Kidney capillary endothelial cell (primary cell): ENCODE data around the gene TTC39B.

ENCODE experiments used
- DNase-seq: peaks from one replicate; pipeline ENCODE4 v3.0.0-alpha.2; 2018; ENCODE audit warnings: low spot score

TTC39B gene

GRCh38 chr9:15225564-15226126, 81.4 kb downstream of the TTC39B start:
- no peak for DNase-seq

- DNase-seq: no peak
These were observed 84.7 kb downstream of the TTC39B start for GRCh38 chr9:15222313-15222712.

- DNase-seq: no peak
These were observed 85.3 kb downstream of the TTC39B start for GRCh38 chr9:15221746-15222145.

DNA sequence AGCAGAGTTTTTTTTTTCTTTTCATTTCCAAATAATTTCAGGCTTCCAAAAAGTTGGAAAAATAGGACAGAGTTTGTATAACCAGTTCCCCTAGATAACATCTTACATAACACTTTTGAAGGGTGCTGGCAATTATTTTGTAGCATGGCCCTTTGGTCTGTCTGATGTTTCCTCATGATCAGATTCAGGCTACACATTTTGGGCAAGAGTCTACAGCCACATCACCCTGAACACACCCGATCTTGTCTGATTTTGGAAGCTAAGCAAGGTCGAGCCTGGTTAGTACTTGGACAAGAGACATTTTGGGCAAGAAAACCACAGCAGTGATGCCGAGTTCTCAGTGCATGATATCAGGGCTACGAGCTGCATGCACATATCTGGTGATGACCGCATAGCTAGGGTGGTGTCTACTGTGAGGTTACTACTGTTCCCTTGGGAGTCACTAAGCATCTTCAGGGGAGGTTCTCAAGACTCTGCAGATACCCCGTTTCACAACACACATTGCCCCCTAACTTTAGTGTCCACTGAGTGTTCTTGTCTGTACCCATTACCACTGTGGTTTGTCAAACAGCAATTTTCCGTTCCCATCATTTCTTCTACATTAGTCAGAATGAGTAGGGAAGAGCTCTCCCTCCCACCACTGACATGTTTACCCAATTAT, 86.2 kb downstream of the TTC39B start:
- DNase-seq: no peak

DNA sequence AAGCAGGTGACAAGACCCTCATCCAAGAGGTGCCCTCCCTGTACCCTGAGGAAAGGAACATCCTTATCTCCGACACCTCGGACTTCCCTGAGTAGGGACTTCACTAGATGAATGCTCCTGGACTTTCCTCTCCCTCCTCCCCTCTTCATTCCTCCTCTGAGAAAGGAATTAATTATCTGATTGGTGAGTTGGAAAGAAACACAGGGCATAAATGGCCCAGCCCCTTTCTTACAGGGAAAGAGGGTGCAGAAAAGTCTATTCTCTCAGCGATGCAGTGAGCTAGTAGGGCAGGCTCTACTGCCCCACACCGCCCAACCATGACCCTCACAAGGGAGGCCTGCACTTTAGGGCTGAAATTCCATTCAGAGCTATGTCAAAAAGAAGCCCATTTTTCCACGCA, 87.5 kb downstream of the TTC39B start:
- DNase-seq: no peak

DNA sequence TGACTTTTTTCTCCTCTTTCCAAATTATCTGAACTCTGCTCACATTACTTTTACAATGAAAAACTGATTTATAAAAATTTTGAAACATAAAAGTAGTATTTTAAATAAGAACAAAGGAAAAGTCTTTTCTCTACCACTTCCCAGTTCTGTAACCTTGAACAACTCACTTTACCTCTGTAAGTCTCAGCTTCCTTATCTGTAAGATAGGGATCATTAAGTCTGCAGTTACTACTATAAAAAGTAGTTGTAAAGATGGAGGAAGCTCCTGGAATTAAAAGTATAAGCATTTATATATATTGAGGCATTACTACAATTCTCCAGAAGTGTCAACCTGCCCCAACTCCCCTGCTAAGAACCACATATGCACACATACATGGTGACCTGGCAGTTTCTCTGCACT, 88.0 kb downstream of the TTC39B start:
- DNase-seq: no peak

- DNase-seq: no peak
These were observed 93.8 kb downstream of the TTC39B start for GRCh38 chr9:15213249-15213648.

GRCh38 chr9:15211815-15212495, 95.1 kb downstream of the TTC39B start:
- DNase-seq: no peak

GRCh38 chr9:15211160-15211814, 95.7 kb downstream of the TTC39B start:
- peak; percentile 55 for DNase-seq

DNA sequence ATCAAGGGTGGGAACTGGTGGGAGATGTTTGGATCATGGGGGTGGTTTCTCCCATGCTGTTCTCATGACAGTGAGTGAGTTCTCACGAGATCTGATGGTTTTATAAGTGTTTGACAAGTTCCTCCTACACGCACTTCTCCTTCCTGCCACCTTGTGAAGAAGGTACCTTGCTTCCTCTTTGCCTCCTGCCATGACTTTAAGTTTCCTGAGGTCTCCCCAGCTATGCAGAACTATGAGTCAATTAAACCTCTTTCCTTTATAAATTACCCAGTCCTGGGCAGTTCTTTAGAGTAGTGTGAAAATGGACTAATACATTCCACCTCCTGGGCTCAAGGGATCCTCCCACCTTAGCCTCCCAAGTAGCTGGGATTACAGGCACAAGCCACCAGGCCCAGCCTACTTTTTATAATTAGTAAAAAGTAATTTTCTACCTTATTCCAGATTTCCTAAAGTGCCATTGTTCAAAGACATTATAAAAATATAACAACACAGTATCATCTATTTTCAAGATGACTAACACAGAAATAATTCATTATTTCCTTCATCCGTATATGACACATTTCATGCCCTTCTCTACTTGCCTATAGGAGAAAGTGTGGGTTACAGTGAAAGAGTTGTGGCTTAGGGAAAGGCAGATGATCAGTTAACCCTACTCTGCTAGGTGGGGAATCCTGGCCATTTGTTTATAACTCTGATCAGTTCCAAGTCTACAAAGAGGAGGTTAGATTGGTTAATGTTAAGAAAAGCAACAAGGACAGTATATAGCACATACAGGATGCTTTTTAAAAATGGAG, 99.9 kb downstream of the TTC39B start:
- DNase-seq: no peak

DNA sequence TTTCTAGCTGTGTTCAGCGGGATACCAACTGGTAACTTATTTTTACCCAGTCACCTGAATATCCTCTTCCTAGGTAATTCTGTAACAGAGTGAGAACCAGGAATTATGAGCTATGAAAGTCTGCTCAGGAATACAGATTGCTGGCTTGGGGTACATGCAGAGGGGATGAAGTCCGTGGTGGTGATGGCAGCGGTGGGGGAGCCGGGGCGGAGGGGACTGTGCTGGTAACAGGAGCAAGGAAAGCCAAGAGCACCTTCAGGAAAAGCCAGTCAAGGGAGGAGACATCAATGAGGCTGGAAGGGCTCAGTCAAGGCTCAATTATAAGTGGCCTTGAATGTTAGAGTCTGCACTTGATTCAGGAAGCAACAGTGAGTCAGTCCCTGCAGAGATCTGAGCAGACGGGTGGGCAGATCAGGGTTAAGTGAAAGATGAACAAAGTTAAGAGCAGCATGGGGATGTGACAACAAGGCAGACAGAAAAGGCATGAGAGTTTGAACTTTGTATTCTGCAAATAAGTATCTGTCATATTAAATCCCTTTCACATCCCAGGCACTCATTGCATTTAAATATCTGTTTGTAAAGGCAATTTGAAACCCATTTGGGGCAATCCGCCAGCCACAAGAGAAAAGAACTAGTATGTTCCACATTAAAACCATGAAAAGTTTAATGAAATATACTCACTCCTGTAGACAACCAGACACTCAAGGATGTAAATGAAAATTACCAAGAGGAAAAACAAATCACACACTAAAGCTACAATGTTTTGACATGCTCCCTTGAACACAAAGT, 101.2 kb downstream of the TTC39B start:
- peak; percentile 44 for DNase-seq

DNA sequence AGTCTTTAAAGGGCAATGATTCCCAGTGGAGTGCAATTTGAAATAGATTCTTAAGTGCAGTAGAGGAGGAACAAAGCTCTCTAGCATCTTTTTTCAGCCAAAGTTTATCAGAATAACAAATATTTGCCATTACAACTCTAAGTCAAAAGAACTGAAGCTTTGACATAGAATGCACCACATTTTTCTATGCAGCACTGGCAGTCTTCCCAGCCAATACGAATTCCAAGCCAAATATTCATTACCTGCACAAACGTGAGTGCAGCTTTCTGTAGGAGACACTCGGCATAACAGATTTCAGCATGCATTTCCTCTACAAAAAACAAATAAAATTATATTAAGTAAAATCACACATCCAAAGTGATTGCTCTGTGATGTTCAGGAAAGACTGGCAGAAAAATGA, 103.4 kb downstream of the TTC39B start:
- DNase-seq: no peak

GRCh38 chr9:15200111-15200510, 106.9 kb downstream of the TTC39B start:
- DNase-seq: no peak

- no peak for DNase-seq
These were observed 114.2 kb downstream of the TTC39B start for GRCh38 chr9:15192856-15193255.

DNA sequence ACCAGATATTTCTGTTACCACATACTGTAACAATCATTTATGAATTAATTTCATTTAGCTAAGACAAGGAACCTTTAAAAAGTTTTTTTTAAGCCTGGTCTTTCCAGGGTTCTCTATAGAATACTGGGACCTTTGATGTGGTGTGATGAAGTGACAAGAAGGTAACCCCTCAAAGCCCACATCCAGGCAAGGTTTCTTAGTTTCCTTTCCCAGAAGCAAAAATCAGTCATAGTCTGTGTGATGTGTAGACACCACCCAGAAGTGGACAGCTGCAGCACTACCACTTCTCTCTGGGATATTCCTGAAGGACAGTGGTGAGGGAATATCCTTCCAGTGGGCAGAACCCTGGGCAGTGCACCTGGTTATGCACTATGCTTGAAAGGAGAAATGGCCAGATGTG, 115.6 kb downstream of the TTC39B start:
- no peak for DNase-seq

- no peak for DNase-seq
These were observed 117.5 kb downstream of the TTC39B start for GRCh38 chr9:15189481-15189880.

DNA sequence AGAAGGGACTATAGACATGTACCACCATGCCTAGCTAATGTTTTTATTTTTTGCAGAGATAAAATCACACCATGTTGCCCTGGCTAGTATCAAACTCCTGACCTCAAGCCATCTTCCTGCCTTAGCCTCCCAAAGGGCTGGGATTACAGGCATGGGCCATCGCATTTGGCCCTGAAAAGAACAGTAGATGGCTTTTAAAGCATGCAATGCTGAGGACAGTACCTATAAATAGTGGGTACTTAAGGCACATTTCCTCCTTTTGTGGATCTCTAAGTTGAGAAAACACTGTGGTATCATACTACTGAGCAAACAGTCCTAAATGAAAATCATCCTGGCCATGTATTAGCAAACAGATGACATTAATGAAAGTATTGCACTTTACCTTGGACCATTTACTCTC, 119.4 kb downstream of the TTC39B start:
- no peak for DNase-seq

DNA sequence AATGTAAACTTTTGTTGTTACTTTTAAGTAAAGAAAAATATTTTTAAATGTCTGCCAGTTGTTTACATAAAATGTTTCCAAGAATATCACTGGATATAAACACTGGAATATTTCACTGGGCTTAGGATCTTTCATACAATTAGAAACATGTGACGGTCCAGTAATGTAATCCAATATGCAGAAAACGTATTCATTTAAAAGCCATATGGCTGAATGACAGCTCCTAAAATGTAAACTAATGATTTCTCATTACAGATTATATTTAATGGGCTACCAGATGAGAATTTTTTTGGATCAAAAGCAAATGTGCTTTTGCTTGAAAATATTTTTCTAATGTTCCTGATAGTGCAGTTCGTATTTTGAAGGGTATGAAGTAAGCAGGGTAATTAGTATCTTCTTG, 124.3 kb downstream of the TTC39B start:
- DNase-seq: no peak

- DNase-seq: no peak
These were observed 124.9 kb downstream of the TTC39B start for GRCh38 chr9:15182101-15182551.

DNA sequence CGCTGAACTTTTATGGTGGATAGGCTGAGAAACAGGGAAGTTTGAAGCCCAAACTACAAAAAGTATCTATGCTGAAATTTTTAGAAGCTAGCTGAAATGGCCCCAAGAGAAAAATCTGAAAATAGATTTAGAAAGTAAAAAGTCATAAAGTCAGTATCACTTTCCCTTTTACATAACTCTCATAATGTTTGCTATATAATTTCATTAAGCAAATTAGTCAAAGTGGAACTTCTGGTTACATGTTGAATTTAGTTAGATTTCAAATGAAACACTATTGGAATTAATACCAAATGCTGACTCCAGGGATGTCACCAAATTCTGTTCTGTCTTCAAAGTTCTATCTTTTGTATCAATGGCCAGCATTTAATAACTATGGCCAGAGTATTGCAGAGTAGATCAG, 126.9 kb downstream of the TTC39B start:
- no peak for DNase-seq

DNA sequence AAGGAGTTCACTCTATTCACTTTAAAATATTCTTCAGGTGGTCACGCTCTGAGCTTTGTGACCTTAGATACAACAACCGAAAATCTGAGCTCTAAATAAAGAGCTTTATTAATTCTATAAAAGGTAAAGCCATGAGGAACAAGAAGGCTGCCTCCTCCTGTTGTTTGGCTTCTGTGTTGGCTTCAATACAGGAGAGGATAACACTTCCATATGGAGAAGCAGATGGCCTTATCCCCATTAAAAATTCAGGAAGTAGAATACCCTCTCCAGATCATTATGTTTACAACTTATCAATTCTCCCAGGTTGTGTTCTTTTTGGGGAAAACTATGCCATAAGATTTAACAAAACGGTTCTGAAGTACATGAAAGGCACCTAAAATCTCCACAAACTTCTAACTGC, 128.4 kb downstream of the TTC39B start:
- no peak for DNase-seq
